C4-2B (cell line): ENCODE measurements around the gene USP2.

ENCODE experiments used
- CTCF ChIP-seq: fragments of 450-650 bp; conservative IDR thresholded peaks from 2 replicates; pipeline ENCODE4 v1.5.1; 2017; ENCODE audit warnings: mild to moderate bottlenecking
- ZFX ChIP-seq: fragments of 450-650 bp; IDR thresholded peaks from 2 replicates; pipeline ENCODE4 v1.6.1; 2017

DNA sequence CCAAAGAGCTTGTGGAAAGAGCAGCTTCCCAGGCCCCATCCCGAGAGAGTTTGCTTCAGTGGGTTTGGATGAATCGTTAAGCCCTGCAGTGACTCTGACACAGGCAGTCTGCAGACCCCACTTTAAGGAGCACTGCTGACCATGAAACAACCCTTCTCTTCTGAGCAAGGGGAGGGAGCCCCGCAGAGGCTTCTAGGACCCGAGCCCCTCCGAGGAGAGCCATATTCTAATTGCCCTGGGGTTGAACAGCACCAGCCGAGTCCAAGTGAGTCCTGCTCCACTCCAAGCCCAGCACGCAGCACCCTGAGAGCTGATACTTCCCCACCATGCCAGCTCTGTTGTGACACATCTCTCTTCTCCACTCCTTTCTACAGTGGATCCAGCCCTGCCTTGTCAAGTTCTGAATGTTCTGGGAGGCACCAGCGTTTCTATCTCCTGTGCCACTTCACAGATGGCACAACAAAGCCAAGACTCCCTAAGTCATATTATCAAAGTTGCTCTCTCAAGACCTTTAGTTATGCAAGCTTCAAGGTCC is 10.4 kb downstream of the USP2 start:
- TF ChIP-seq CTCF (no peak), ZFX (no peak)
